Lung (tissue), 12 donors: ENCODE measurements around the gene CDC6. TPM values are rescaled to one million over a fixed set of nuclear protein-coding genes. Genes with fewer than 3 reads are reported as not detected.
A peak's percentile ranks its signal among the peaks of the same experiment; 100 is the strongest.

Experiments used
- ATAC-seq: fragments of 200-7000 bp; cut with Tn5 transposase; one replicate; pipeline ENCODE4 v1.9.1; 2020; ENCODE audit warnings: moderate number of reproducible peaks; ENCODE audit not compliant: insufficient read depth, low FRiP score
- DNase-seq, 3 donors: peaks; one replicate each; pipeline ENCODE4 v3.0.0-alpha.2; 2013 to 2017
- H3K27ac ChIP-seq, 2 donors: one replicate each; pipeline ENCODE4 v1.5.1; 2013; ENCODE audit warnings: mild to moderate bottlenecking in 2 of 2, moderate library complexity in 2 of 2, control low read depth in 1 of 2, inconsistent platforms in 1 of 2, low read depth in 1 of 2, low read length in 1 of 2
- H3K27me3 ChIP-seq, 3 donors: one replicate each; pipeline ENCODE4 v1.5.1; 2013; ENCODE audit warnings: low read length in 2 of 3; ENCODE audit not compliant: control insufficient read depth in 3 of 3, insufficient read depth in 3 of 3
- H3K36me3 ChIP-seq, 4 donors: one replicate each; pipeline ENCODE4 v1.5.1; 2013; ENCODE audit warnings: low read length in 4 of 4, mild to moderate bottlenecking in 1 of 4, moderate library complexity in 1 of 4; ENCODE audit not compliant: control insufficient read depth in 4 of 4, insufficient read depth in 4 of 4
- H3K4me1 ChIP-seq, 5 donors: one replicate each; pipeline ENCODE4 v1.5.1; 2013; ENCODE audit warnings: low read length in 5 of 5, mild to moderate bottlenecking in 2 of 5, moderate library complexity in 1 of 5; ENCODE audit not compliant: control insufficient read depth in 5 of 5, insufficient read depth in 5 of 5
- H3K4me3 ChIP-seq: one replicate; pipeline ENCODE4 v1.5.1; 2013; ENCODE audit warnings: mild to moderate bottlenecking, control low read depth, moderate library complexity
- H3K9ac ChIP-seq, 2 donors: one replicate each; pipeline ENCODE4 v1.5.1; 2013; ENCODE audit warnings: low read length in 2 of 2, control low read depth in 1 of 2; ENCODE audit not compliant: insufficient read depth in 1 of 2
- H3K9me3 ChIP-seq, 4 donors: one replicate each; pipeline ENCODE4 v1.5.1; 2013; ENCODE audit warnings: low read length in 3 of 4, mild to moderate bottlenecking in 1 of 4, moderate library complexity in 1 of 4; ENCODE audit not compliant: control insufficient read depth in 4 of 4, insufficient read depth in 3 of 4
- WGBS, 2 donors: extraction: QIAGEN DNeasy Blood & Tissue Kit; methylation state at CpG; one replicate each; pipeline ENCODE4 v1.1.7; 2013; 5-methylcytosine and 5-hydroxymethylcytosine counted together
- polyA plus RNA-seq, 2 donors: library from polyadenylated mRNA; stranded (reverse); fragments of 200-250 nt; gene quantifications; one replicate each; pipeline ENCODE4 v1.2.1, GENCODE V29; 2013
- total RNA-seq, 2 donors: library from RNA; depleted of rRNA in 1 of 2; stranded (reverse); fragments of >200 nt in 1 of 2; gene quantifications; one replicate each; pipeline ENCODE4 v1.2.1, GENCODE V29; 2014 to 2021
- TF ChIP-seq, protein P1 (sequence below): IDR thresholded peaks from 2 replicates; pipeline ENCODE4 v1.5.1; 2012; ENCODE audit warnings: mild to moderate bottlenecking; ENCODE audit errors: control extremely low read depth, extremely low read depth
- donor health status: control.
- donor health status: control.
- donor health status: Bipolar disorder and iron deficiency.
- donor health status: healthy.
- donor health status: DM: yes; HTN: yes; CAD: no.

Gene CDC6
- total and polyA plus RNA-seq, 4 donors: 3.3 to 6.0 (median 5.6) TPM

DNA sequence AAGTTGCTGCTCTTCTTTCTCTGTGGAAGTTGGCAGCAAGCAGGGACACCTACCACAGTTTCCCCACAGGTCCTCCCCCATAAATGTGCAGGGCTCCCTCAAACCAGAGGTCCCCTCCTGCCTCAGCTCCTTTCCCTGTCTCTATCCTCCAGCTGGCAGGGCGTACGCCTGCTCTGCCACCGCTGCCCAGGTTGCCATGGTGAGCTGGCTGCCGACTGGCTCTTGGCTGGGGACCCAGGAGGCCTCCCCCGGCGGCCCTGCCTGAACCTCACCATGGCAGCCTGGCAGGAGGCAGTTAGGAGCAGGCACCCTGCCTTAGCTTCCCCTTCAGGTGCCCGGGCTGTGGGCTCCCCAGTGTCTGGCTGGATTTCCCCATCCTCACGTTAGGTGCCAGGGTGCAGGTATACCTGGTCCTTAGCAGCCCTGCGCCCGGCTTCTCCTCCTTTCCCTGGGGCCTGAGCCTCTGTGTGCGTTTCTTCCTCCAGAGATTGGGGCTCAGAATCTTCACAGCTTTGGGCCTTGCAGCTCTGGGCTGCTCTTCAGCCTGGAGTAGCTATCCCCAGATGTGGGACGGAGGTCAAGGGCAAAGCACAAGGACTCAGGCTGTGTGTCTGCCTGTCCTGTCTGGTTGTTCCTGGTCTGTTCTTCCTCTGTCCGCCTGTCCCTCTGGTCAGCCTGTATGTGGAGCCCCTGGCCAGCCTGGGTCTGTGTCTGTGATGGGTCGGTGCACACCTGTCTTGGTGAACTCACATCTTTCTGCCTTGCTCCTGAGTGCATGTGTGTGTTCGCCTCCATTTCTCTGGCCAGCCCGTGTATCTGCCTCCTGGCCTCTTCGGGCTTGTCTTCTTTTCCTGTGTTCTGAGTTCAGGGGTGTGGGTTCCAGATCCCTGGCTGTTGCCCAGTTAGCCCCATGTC, 61.1 kb downstream of the CDC6 start:
- 49 to 61% methylated on average over 17 of the region's 17 CpGs for WGBS, 2 donors
- Histone ChIP-seq H3K36me3 (peaks cover 0 to 46% (median 26%) of the 10 kb centered on the region in 4 donors), H3K27ac (peak overlapping the region in 1 of 2 donors; percentile 71), H3K4me1 (peaks cover 38 to 78% (median 54%) of the 10 kb centered on the region in 5 donors), H3K9me3 (no peaks in the 10 kb centered on the region), H3K27me3 (no peaks in the 10 kb centered on the region), H3K9ac (peak overlapping the region in 1 of 2 donors; percentile 52), H3K4me3 (no peak overlapping the region)
- DNase-seq (peak in 1 of 3 donors; percentile 15), ATAC-seq (no peak)
- TF ChIP-seq, protein P1, sequence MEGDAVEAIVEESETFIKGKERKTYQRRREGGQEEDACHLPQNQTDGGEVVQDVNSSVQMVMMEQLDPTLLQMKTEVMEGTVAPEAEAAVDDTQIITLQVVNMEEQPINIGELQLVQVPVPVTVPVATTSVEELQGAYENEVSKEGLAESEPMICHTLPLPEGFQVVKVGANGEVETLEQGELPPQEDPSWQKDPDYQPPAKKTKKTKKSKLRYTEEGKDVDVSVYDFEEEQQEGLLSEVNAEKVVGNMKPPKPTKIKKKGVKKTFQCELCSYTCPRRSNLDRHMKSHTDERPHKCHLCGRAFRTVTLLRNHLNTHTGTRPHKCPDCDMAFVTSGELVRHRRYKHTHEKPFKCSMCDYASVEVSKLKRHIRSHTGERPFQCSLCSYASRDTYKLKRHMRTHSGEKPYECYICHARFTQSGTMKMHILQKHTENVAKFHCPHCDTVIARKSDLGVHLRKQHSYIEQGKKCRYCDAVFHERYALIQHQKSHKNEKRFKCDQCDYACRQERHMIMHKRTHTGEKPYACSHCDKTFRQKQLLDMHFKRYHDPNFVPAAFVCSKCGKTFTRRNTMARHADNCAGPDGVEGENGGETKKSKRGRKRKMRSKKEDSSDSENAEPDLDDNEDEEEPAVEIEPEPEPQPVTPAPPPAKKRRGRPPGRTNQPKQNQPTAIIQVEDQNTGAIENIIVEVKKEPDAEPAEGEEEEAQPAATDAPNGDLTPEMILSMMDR: no peak

- peaks cover 35 to 72% (median 51%) of the 10 kb centered on the region in 5 donors for H3K4me1 ChIP-seq
- TF ChIP-seq, protein P1: no peak
- 40 to 69% methylated on average over 10 of the region's 10 CpGs for WGBS, 2 donors
- H3K36me3 ChIP-seq: peaks cover 0 to 52% (median 27%) of the 10 kb centered on the region in 4 donors
- no peaks in the 10 kb centered on the region for H3K27me3 ChIP-seq
- no peak for ATAC-seq
- H3K9me3 ChIP-seq: no peaks in the 10 kb centered on the region
- H3K27ac ChIP-seq: peak overlapping the region in 1 of 2 donors; percentile 71
- no peak overlapping the region for H3K9ac ChIP-seq
- DNase-seq: no peak
- no peak overlapping the region for H3K4me3 ChIP-seq
Measured at GRCh38 chr17:40349477-40349894, 61.8 kb downstream of the CDC6 start.

DNA sequence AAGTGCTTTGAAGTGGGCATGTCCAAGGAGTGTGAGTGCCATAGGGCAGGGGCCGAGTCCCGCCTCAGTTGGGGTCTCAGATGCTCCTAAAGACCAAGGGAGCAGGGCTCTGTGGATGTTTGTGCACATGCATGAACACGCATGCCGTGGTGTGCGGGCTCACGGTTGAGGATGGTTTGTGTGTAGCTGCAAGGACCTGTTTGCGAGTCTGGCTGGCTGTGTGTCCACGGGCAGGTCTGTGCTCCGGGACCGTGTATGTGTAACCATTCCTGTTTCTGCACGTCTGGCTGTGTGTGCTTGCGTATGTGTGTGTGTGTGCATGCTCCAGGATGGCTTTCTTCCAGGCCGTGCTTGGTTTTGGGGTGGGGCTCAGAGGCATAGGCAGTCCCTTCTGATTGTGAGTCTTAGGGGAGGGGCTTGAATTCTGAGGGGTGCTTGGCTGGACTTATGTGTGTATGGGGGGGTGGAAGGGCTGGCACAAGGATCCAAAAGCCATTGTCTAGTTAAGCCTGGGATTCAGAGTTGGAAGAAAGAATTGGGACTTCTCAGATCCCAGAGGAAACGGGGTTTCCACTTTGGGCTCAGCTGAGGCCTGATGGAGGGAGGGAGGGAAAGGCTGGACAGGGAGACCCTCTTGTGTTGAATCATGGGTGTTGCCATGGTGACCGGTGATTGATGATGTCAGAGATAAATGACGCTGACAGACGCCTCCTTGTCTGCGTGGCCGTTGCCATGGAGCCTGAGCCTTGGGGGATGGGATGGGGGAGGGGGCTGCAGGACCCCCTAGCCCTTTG, 62.4 kb downstream of the CDC6 start:
- 43 to 75% methylated on average over 19 of the region's 19 CpGs for WGBS, 2 donors
- TF ChIP-seq, protein P1: no peak
- H3K9me3 ChIP-seq: no peaks in the 10 kb centered on the region
- H3K36me3 ChIP-seq: peaks cover 0 to 53% (median 31%) of the 10 kb centered on the region in 4 donors
- no peak overlapping the region for H3K4me3 ChIP-seq
- DNase-seq: peak; percentile 82 to 90 (median 86)
- H3K9ac ChIP-seq: no peak overlapping the region
- H3K4me1 ChIP-seq: peaks cover 33 to 71% (median 48%) of the 10 kb centered on the region in 5 donors
- H3K27me3 ChIP-seq: no peaks in the 10 kb centered on the region
- no peak for ATAC-seq
- peak overlapping the region in 1 of 2 donors; percentile 71 for H3K27ac ChIP-seq
